Testis (tissue), 3 donors: ENCODE data around the gene PBXIP1. TPM values are rescaled to one million over a fixed set of nuclear protein-coding genes. Genes with fewer than 3 reads are reported as not detected.

ENCODE experiments used
- DNase-seq: peaks from one replicate; pipeline ENCODE4 v3.0.0-alpha.2; 2019
- H3K27ac ChIP-seq, 2 donors: fragments of 200-600 bp; sonication (generic); one replicate each; pipeline ENCODE4 v1.5.1; 2019
- H3K27me3 ChIP-seq: fragments of 200-600 bp; sonication (generic); one replicate; pipeline ENCODE4 v1.5.1; 2019
- H3K36me3 ChIP-seq: fragments of 200-600 bp; sonication (generic); one replicate; pipeline ENCODE4 v1.5.1; 2017; ENCODE audit warnings: low read depth; ENCODE audit errors: missing control alignments
- H3K4me1 ChIP-seq: fragments of 200-600 bp; sonication (generic); one replicate; pipeline ENCODE4 v1.5.1; 2019
- H3K4me3 ChIP-seq, 2 donors: fragments of 200-600 bp; sonication (generic); one replicate each; pipeline ENCODE4 v1.5.1; 2017 to 2019
- H3K9me3 ChIP-seq: fragments of 200-600 bp; sonication (generic); one replicate; pipeline ENCODE4 v1.5.1; 2017
- POLR2A ChIP-seq: fragments of 450-650 bp; IDR thresholded peaks from one replicate; pipeline ENCODE4 v1.6.1; 2017; ENCODE audit warnings: antibody characterized with exemption, mild to moderate bottlenecking, moderate library complexity
- WGBS, 2 donors: methylation state at CpG; one replicate each; pipeline ENCODE4 v1.1.5; 2018; 5-methylcytosine and 5-hydroxymethylcytosine counted together
- intact Hi-C: fragments of 100-400 bp; cut with DNase I; formaldehyde crosslinking; loops from one replicate; pipeline ENCODE4 v1.15.1; 2023; ENCODE audit warnings: low total_unique reads
- polyA plus RNA-seq: library from polyadenylated mRNA; stranded (reverse); fragments of 350-450 nt; fragmentation: Illumina TruSeq; extraction: RNeasy Lipid Tissue Mini Kit (QIAGEN cat#74804); gene quantifications from one replicate; pipeline ENCODE4 v1.2.3, GENCODE V29; 2014; ENCODE audit warnings: low read depth, low replicate concordance; ENCODE audit not compliant: insufficient read depth
- total RNA-seq, 2 donors: library from RNA; depleted of rRNA; stranded (reverse); fragments of >200 nt; gene quantifications; one replicate each; pipeline ENCODE4 v1.2.3, GENCODE V29; 2016
- TF ChIP-seq, protein P1 (sequence below), 3 experiments: fragments of 450-650 bp in 2 of 3; fragments of 200-600 bp in 1 of 3; sonication (generic) in 1 of 3; IDR thresholded peaks; one replicate each; pipeline ENCODE4 v1.5.1; 2016 to 2019; ENCODE audit warnings: antibody characterized with exemption in 3 of 3, mild to moderate bottlenecking in 2 of 3, moderate library complexity in 1 of 3

The PBXIP1 gene
- total and polyA plus RNA-seq, 3 donors from 2014 or later = 84.1 to 111 (median 87.1) TPM

GRCh38 chr1:154960446-154961136 lies 4.7 kb upstream of the PBXIP1 start:
- peak overlapping the region; percentile 94 to 99 for H3K27ac ChIP-seq
- intact Hi-C loops = no loop called here
- WGBS, 2 donors = 23 to 25% methylated on average over 10 of the region's 10 CpGs
- no peak for TF ChIP-seq POLR2A
- TF ChIP-seq, protein P1, sequence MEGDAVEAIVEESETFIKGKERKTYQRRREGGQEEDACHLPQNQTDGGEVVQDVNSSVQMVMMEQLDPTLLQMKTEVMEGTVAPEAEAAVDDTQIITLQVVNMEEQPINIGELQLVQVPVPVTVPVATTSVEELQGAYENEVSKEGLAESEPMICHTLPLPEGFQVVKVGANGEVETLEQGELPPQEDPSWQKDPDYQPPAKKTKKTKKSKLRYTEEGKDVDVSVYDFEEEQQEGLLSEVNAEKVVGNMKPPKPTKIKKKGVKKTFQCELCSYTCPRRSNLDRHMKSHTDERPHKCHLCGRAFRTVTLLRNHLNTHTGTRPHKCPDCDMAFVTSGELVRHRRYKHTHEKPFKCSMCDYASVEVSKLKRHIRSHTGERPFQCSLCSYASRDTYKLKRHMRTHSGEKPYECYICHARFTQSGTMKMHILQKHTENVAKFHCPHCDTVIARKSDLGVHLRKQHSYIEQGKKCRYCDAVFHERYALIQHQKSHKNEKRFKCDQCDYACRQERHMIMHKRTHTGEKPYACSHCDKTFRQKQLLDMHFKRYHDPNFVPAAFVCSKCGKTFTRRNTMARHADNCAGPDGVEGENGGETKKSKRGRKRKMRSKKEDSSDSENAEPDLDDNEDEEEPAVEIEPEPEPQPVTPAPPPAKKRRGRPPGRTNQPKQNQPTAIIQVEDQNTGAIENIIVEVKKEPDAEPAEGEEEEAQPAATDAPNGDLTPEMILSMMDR (IDR thresholded peaks at IDR 0.05) = no peak
- no peak for DNase-seq
- H3K4me3 ChIP-seq = peak overlapping the region; percentile 72 to 93
- peaks cover 25% of the 10 kb centered on the region for H3K4me1 ChIP-seq
- H3K9me3 ChIP-seq = no peaks in the 10 kb centered on the region
- H3K27me3 ChIP-seq = no peaks in the 10 kb centered on the region
- H3K36me3 ChIP-seq = no peaks in the 10 kb centered on the region

GRCh38 chr1:154959426-154959780 lies 3.5 kb upstream of the PBXIP1 start:
- Histone ChIP-seq H3K36me3 (no peaks in the 10 kb centered on the region), H3K4me3 (no peak overlapping the region), H3K9me3 (no peaks in the 10 kb centered on the region), H3K27ac (no peak overlapping the region), H3K4me1 (peaks cover 37% of the 10 kb centered on the region), H3K27me3 (no peaks in the 10 kb centered on the region)
- TF ChIP-seq, protein P1 (IDR thresholded peaks at IDR 0.05) = no peak
- no peak for TF ChIP-seq POLR2A
- DNase-seq = no peak
- WGBS, 2 donors = 85 to 89% methylated on average over 7 of the region's 7 CpGs
- intact Hi-C loops = no loop called here

GRCh38 chr1:154958681-154959425 lies 3.0 kb upstream of the PBXIP1 start:
- no peak for DNase-seq
- Histone ChIP-seq H3K27me3 (no peaks in the 10 kb centered on the region), H3K9me3 (no peaks in the 10 kb centered on the region), H3K4me3 (no peak overlapping the region), H3K36me3 (no peaks in the 10 kb centered on the region), H3K4me1 (peaks cover 42% of the 10 kb centered on the region), H3K27ac (no peak overlapping the region)
- no peak for TF ChIP-seq POLR2A
- TF ChIP-seq, protein P1 (IDR thresholded peaks at IDR 0.05) = no peak
- intact Hi-C loops = no loop called here
- WGBS, 2 donors = 87 to 91% methylated on average over 11 to 16 of the region's 16 CpGs

DNA sequence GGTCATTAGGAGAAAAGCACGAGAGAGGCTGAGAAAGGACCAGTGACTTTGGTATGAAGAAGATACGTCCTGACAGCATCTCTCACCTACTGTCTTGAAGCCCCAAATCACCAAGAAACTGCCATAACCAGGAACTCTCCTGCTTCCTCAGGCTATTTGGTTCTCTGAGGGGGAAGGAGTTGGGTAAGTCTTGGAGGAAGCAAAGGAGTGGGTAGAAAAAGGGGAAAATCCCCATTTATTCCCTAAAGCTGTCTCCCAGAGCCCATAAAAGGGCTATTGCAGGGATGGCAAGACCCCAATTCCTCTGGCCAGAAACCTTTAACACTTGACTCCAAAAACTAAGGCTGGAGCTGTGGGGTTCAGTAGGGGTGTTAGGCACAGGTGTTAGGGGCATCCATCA lies 2.1 kb upstream of the PBXIP1 start:
- no peak for TF ChIP-seq POLR2A
- TF ChIP-seq, protein P1 (IDR thresholded peaks at IDR 0.05) = no peak
- 60 to 73% methylated on average over 2 of the region's 2 CpGs for WGBS, 2 donors
- no peak for DNase-seq
- intact Hi-C loops = no loop called here
- no peaks in the 10 kb centered on the region for H3K9me3 ChIP-seq
- H3K27me3 ChIP-seq = no peaks in the 10 kb centered on the region
- H3K4me1 ChIP-seq = peaks cover 49% of the 10 kb centered on the region
- H3K27ac ChIP-seq = no peak overlapping the region
- no peak overlapping the region for H3K4me3 ChIP-seq
- no peaks in the 10 kb centered on the region for H3K36me3 ChIP-seq
